ENCODE results near the gene FMR1.

The FMR1 gene

DNA sequence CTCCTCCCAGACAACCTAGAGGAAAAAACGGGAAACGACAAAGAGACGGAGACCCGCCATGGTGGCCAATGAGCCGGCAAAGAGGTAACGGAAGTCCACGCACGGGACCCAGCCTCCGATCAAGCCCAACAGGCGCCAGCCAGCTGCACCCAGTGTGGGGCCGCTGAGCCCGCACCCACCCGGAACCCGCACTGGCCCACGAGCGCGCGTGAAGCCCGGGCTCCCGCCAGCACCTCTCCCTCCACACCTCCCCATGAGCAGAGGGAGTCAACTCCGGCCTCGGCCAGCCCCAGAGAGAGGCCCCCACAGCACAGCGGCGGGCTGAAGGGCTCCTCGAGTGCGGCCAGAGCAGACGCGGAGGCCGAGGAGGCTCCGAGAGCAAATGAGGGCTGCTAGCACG is 14.6 kb upstream of the FMR1 start:
- TF ChIP-seq ZFP30 (CRISPR knock-in tag; IDR thresholded peaks at IDR 0.05) = no peak
- no peak for TF ChIP-seq OSR1 (CRISPR knock-in tag; IDR thresholded peaks at IDR 0.05)
- TF ChIP-seq, protein P1, sequence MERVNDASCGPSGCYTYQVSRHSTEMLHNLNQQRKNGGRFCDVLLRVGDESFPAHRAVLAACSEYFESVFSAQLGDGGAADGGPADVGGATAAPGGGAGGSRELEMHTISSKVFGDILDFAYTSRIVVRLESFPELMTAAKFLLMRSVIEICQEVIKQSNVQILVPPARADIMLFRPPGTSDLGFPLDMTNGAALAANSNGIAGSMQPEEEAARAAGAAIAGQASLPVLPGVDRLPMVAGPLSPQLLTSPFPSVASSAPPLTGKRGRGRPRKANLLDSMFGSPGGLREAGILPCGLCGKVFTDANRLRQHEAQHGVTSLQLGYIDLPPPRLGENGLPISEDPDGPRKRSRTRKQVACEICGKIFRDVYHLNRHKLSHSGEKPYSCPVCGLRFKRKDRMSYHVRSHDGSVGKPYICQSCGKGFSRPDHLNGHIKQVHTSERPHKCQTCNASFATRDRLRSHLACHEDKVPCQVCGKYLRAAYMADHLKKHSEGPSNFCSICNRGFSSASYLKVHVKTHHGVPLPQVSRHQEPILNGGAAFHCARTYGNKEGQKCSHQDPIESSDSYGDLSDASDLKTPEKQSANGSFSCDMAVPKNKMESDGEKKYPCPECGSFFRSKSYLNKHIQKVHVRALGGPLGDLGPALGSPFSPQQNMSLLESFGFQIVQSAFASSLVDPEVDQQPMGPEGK (CRISPR knock-in tag; IDR thresholded peaks at IDR 0.05; ENCODE audit: borderline replicate concordance) = no peak
- TF ChIP-seq PPARA (CRISPR knock-in tag; IDR thresholded peaks at IDR 0.05; ENCODE audit: borderline replicate concordance) = no peak
- TF ChIP-seq GLIS3 (CRISPR knock-in tag; IDR thresholded peaks at IDR 0.05) = no peak
- no peak for ATAC-seq

DNA sequence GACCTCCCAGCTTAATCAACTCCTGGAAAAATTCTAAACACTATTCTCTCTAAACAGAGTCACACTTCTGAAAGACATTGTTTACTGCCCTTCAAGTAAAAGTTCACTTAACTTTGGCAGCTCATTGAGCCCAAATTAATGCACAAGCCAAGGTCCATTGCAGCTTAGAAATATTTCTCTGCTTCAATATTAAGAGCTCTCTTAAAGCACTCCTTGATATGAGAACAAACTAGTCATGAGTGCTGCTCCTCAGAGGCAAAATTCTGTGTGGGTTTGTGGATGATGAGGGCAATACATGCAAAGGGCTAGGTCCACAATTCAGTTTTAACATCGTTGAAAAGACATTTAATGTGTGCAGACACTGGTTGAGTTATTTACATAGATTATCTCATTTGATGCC is 12.8 kb upstream of the FMR1 start:
- ATAC-seq = no peak
- TF ChIP-seq, protein P1 (CRISPR knock-in tag; IDR thresholded peaks at IDR 0.05; ENCODE audit: borderline replicate concordance) = no peak
- TF ChIP-seq GLIS3 (CRISPR knock-in tag; IDR thresholded peaks at IDR 0.05) = no peak
- TF ChIP-seq, protein P2, sequence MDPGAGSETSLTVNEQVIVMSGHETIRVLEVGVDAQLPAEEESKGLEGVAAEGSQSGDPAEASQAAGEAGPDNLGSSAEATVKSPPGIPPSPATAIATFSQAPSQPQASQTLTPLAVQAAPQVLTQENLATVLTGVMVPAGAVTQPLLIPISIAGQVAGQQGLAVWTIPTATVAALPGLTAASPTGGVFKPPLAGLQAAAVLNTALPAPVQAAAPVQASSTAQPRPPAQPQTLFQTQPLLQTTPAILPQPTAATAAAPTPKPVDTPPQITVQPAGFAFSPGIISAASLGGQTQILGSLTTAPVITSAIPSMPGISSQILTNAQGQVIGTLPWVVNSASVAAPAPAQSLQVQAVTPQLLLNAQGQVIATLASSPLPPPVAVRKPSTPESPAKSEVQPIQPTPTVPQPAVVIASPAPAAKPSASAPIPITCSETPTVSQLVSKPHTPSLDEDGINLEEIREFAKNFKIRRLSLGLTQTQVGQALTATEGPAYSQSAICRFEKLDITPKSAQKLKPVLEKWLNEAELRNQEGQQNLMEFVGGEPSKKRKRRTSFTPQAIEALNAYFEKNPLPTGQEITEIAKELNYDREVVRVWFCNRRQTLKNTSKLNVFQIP (CRISPR knock-in tag; IDR thresholded peaks at IDR 0.05; ENCODE audit: borderline replicate concordance, low read depth) = no peak

DNA sequence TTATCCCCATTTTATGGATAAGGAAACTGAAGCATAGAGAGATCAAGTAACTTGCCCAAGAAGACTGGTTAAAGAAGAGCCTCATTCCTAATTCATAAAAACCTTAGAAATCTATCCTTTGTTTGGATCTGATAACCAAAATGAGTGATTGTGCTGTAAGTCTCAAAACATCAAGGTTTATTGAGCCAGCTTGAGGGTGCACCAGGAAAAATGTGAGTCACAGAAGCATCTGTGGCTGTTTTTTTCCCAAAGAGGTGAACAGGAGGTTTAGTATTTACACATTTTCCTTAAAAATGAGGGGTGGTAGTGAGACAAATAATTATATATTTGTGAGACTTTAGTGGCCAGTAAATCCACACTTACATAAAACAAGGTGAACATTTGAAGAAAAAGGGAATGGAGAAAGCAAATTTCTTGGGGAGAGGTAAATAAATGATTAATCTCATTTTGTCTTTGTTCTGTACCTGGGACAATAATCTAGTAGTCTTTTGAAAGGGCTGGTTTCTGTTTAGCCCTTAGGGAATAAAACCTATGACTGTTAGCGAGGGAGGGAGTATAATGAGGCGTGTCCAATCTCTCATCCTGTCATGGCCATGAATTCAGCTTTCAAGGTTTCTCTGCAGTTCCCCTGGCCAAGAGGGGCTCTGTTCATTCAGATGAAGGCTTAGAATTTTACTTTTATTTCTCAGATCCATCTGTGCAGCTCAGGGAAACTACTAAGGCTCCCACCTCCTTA is 12.2 kb upstream of the FMR1 start:
- no peak for ATAC-seq
- TF ChIP-seq, protein P3, sequence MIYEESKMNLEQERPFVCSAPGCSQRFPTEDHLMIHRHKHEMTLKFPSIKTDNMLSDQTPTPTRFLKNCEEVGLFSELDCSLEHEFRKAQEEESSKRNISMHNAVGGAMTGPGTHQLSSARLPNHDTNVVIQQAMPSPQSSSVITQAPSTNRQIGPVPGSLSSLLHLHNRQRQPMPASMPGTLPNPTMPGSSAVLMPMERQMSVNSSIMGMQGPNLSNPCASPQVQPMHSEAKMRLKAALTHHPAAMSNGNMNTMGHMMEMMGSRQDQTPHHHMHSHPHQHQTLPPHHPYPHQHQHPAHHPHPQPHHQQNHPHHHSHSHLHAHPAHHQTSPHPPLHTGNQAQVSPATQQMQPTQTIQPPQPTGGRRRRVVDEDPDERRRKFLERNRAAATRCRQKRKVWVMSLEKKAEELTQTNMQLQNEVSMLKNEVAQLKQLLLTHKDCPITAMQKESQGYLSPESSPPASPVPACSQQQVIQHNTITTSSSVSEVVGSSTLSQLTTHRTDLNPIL (CRISPR knock-in tag; IDR thresholded peaks at IDR 0.05; ENCODE audit: low read depth) = no peak
- TF ChIP-seq, protein P2 (CRISPR knock-in tag; IDR thresholded peaks at IDR 0.05; ENCODE audit: borderline replicate concordance, low read depth) = no peak
- TF ChIP-seq SNAI2 (CRISPR knock-in tag; IDR thresholded peaks at IDR 0.05) (no peak), ZNF70 (CRISPR knock-in tag; IDR thresholded peaks at IDR 0.05) (no peak), RARB (CRISPR knock-in tag; IDR thresholded peaks at IDR 0.05) (no peak), ZFP30 (CRISPR knock-in tag; IDR thresholded peaks at IDR 0.05) (no peak), ISL1 (CRISPR knock-in tag; IDR thresholded peaks at IDR 0.05) (no peak), ZC3H10 (CRISPR knock-in tag; IDR thresholded peaks at IDR 0.05) (no peak), TOX (CRISPR knock-in tag; IDR thresholded peaks at IDR 0.05; ENCODE audit: borderline replicate concordance) (no peak), PPARA (CRISPR knock-in tag; IDR thresholded peaks at IDR 0.05; ENCODE audit: borderline replicate concordance) (no peak), ZFP3 (CRISPR knock-in tag; IDR thresholded peaks at IDR 0.05) (no peak), ZNF8 (CRISPR knock-in tag; IDR thresholded peaks at IDR 0.05) (no peak)
- TF ChIP-seq, protein P1 (CRISPR knock-in tag; IDR thresholded peaks at IDR 0.05; ENCODE audit: borderline replicate concordance) = no peak
- TF ChIP-seq, protein P4, sequence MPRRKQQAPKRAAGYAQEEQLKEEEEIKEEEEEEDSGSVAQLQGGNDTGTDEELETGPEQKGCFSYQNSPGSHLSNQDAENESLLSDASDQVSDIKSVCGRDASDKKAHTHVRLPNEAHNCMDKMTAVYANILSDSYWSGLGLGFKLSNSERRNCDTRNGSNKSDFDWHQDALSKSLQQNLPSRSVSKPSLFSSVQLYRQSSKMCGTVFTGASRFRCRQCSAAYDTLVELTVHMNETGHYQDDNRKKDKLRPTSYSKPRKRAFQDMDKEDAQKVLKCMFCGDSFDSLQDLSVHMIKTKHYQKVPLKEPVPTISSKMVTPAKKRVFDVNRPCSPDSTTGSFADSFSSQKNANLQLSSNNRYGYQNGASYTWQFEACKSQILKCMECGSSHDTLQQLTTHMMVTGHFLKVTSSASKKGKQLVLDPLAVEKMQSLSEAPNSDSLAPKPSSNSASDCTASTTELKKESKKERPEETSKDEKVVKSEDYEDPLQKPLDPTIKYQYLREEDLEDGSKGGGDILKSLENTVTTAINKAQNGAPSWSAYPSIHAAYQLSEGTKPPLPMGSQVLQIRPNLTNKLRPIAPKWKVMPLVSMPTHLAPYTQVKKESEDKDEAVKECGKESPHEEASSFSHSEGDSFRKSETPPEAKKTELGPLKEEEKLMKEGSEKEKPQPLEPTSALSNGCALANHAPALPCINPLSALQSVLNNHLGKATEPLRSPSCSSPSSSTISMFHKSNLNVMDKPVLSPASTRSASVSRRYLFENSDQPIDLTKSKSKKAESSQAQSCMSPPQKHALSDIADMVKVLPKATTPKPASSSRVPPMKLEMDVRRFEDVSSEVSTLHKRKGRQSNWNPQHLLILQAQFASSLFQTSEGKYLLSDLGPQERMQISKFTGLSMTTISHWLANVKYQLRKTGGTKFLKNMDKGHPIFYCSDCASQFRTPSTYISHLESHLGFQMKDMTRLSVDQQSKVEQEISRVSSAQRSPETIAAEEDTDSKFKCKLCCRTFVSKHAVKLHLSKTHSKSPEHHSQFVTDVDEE (CRISPR knock-in tag; IDR thresholded peaks at IDR 0.05) = no peak

All from SK-N-SH treated with all-trans-retinoic acid at 6 μM for 48 hours (cell line).